Small intestine (tissue), 7 donors: ENCODE data around the gene RNF225. TPM values are rescaled to one million over a fixed set of nuclear protein-coding genes. Genes with fewer than 3 reads are reported as not detected.
A peak's percentile ranks its signal among the peaks of the same experiment; 100 is the strongest.

Experiments used
- DNase-seq, 2 donors: peaks; one replicate each; pipeline versions ENCODE4 v3.0.0 to v3.0.0-alpha.2; 2013
- FAIRE-seq: peaks from 2 replicates; lab custom pipeline; 2012; peaks lifted over from hg19 to GRCh38; lab: Jason Lieb, UNC
- H3K27ac ChIP-seq, 3 donors: one replicate each; pipeline ENCODE4 v1.5.1; 2013; ENCODE audit warnings: low read length in 2 of 3, mild to moderate bottlenecking in 2 of 3, control low read depth in 1 of 3, inconsistent platforms in 1 of 3, low read depth in 1 of 3, moderate library complexity in 1 of 3
- H3K27me3 ChIP-seq, 3 donors: one replicate each; pipeline ENCODE4 v1.6.1; 2013; ENCODE audit warnings: low read length in 3 of 3, inconsistent platforms in 1 of 3; ENCODE audit not compliant: control insufficient read depth in 3 of 3, insufficient read depth in 3 of 3
- H3K36me3 ChIP-seq, 3 donors: one replicate each; pipeline ENCODE4 v1.6.1; 2013; ENCODE audit warnings: low read length in 3 of 3, inconsistent platforms in 1 of 3, low read depth in 1 of 3, mild to moderate bottlenecking in 1 of 3, moderate library complexity in 1 of 3; ENCODE audit not compliant: control insufficient read depth in 3 of 3, insufficient read depth in 2 of 3
- H3K4me1 ChIP-seq, 3 donors: one replicate each; pipeline ENCODE4 v1.6.1; 2013; ENCODE audit warnings: low read length in 2 of 3, inconsistent platforms in 1 of 3, low read depth in 1 of 3, mild to moderate bottlenecking in 1 of 3, moderate library complexity in 1 of 3; ENCODE audit not compliant: control insufficient read depth in 3 of 3, insufficient read depth in 2 of 3
- H3K4me3 ChIP-seq, 3 donors: one replicate each; pipeline ENCODE4 v1.5.1; 2013; ENCODE audit warnings: low read length in 3 of 3, control low read depth in 1 of 3, inconsistent platforms in 1 of 3, low read depth in 1 of 3, mild to moderate bottlenecking in 1 of 3, moderate library complexity in 1 of 3
- H3K9me3 ChIP-seq, 2 donors: one replicate each; pipeline ENCODE4 v1.6.1; 2013; ENCODE audit warnings: low read depth in 1 of 2, low read length in 1 of 2; ENCODE audit not compliant: control insufficient read depth in 2 of 2, insufficient read depth in 1 of 2
- WGBS, 3 donors: extraction: QIAGEN DNeasy Blood & Tissue Kit; methylation state at CpG; one replicate each; pipeline ENCODE4 v1.1.7; 2013; 5-methylcytosine and 5-hydroxymethylcytosine counted together
- polyA plus RNA-seq, 4 donors: library from polyadenylated mRNA; stranded (reverse) in 3 of 4; unstranded in 1 of 4; fragments of 200-250 nt in 3 of 4; fragments of 120-200 nt in 1 of 4; gene quantifications; one replicate each; pipeline versions ENCODE4 v1.2.1 to v1.2.3, GENCODE V29; 2013
- donor health status: healthy with polysubstance abuse.
- donor health status: control.
- donor health status: control.
- donor health status: Bipolar disorder and iron deficiency.
- donor health status: healthy.

The RNF225 gene
- polyA plus RNA-seq, 4 donors: not detected

DNA sequence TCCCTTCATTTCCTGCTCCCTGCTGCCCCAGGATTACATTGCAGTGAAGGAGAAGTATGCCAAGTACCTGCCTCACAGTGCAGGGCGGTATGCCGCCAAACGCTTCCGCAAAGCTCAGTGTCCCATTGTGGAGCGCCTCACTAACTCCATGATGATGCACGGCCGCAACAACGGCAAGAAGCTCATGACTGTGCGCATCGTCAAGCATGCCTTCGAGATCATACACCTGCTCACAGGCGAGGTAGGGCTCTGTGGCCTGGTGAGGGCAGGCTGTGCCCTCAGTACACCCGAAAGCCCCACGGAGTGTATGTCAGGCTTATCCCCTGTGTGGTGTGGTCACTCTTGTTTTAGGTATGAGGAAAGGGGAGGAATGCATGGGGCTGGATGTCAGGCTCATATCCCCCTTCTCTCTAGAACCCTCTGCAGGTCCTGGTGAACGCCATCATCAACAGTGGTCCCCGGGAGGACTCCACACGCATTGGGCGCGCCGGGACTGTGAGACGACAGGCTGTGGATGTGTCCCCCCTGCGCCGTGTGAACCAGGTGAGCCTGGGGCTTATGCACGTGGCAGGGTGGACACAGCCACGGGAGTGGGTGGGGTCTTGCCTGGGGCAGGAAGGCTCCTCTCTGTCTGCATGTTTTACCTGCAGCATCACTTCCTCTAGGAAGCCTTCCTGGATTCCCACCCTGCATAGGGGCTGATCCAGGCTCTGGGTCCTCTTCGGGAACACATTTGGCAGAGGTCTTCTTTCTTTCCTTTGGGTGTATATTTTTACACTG, 2.3 kb upstream of the RNF225 start:
- 93 to 94% (median 93%) methylated on average over 25 to 26 of the region's 26 CpGs for WGBS, 3 donors
- no peak overlapping the region for H3K4me3 ChIP-seq
- H3K9me3 ChIP-seq: no peaks in the 10 kb centered on the region
- no peak for DNase-seq
- peaks cover 6 to 27% (median 12%) of the 10 kb centered on the region in 3 donors for H3K27me3 ChIP-seq
- peaks cover 9 to 55% (median 10%) of the 10 kb centered on the region in 3 donors for H3K36me3 ChIP-seq
- peaks cover under 1 to 6% (median 2%) of the 10 kb centered on the region in 3 donors for H3K4me1 ChIP-seq
- H3K27ac ChIP-seq: no peak overlapping the region
- FAIRE-seq: no peak

DNA sequence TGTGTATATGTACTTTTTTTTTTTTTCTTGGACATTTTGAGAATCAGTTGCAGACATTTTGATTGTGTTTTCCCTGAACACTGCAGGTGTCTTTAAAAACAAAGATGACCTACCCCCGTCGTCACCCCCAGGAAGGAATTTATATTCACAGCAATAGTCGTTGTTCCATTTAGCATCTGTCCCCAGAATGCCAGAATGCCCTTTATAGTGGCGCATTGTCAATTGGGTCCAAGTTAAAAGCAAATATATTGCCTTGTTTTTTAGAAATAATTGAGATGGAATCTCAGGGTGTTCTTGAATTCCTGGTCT, 1.8 kb upstream of the RNF225 start:
- Histone ChIP-seq H3K4me3 (no peak overlapping the region), H3K4me1 (peaks cover 0 to 4% (median 0%) of the 10 kb centered on the region in 3 donors), H3K36me3 (peaks cover 9 to 54% (median 10%) of the 10 kb centered on the region in 3 donors), H3K27me3 (peaks cover 9 to 30% (median 12%) of the 10 kb centered on the region in 3 donors), H3K9me3 (no peaks in the 10 kb centered on the region), H3K27ac (no peak overlapping the region)
- DNase-seq: no peak
- no peak for FAIRE-seq
- WGBS, 3 donors: 84 to 88% (median 86%) methylated on average over 4 of the region's 4 CpGs

GRCh38 chr19:58394821-58395219, 636 bp upstream of the RNF225 start:
- DNase-seq (no peak), FAIRE-seq (no peak)
- no peak overlapping the region for H3K4me3 ChIP-seq
- peaks cover 0 to 4% (median 0%) of the 10 kb centered on the region in 3 donors for H3K4me1 ChIP-seq
- H3K27ac ChIP-seq: no peak overlapping the region
- peaks cover 9 to 30% (median 12%) of the 10 kb centered on the region in 3 donors for H3K27me3 ChIP-seq
- no peaks in the 10 kb centered on the region for H3K9me3 ChIP-seq
- peaks cover 9 to 51% (median 10%) of the 10 kb centered on the region in 3 donors for H3K36me3 ChIP-seq
- 60 to 64% (median 62%) methylated on average over 3 of the region's 3 CpGs for WGBS, 3 donors

GRCh38 chr19:58395979-58396627, 647 bp downstream of the RNF225 start:
- Histone ChIP-seq H3K27me3 (peaks cover 9 to 30% (median 12%) of the 10 kb centered on the region in 3 donors), H3K36me3 (peaks cover 9 to 41% (median 10%) of the 10 kb centered on the region in 3 donors), H3K4me3 (peak overlapping the region in 1 of 3 donors; percentile 1), H3K4me1 (peaks cover 0 to 11% (median 2%) of the 10 kb centered on the region in 3 donors), H3K9me3 (no peaks in the 10 kb centered on the region), H3K27ac (no peak overlapping the region)
- DNase-seq: no peak
- 3 to 12% (median 4%) methylated on average over 16 to 75 of the region's 75 CpGs for WGBS, 3 donors
- FAIRE-seq: no peak

GRCh38 chr19:58396691-58397532, 1.5 kb downstream of the RNF225 start:
- Histone ChIP-seq H3K27ac (no peak overlapping the region), H3K9me3 (no peaks in the 10 kb centered on the region), H3K36me3 (peaks cover 9 to 33% (median 10%) of the 10 kb centered on the region in 3 donors), H3K27me3 (peaks cover 9 to 30% (median 12%) of the 10 kb centered on the region in 3 donors), H3K4me1 (peaks cover 0 to 13% (median 2%) of the 10 kb centered on the region in 3 donors), H3K4me3 (peak overlapping the region in 1 of 3 donors; percentile 1)
- FAIRE-seq (no peak), DNase-seq (no peak)
- 22 to 29% (median 28%) methylated on average over 48 to 58 of the region's 58 CpGs for WGBS, 3 donors

DNA sequence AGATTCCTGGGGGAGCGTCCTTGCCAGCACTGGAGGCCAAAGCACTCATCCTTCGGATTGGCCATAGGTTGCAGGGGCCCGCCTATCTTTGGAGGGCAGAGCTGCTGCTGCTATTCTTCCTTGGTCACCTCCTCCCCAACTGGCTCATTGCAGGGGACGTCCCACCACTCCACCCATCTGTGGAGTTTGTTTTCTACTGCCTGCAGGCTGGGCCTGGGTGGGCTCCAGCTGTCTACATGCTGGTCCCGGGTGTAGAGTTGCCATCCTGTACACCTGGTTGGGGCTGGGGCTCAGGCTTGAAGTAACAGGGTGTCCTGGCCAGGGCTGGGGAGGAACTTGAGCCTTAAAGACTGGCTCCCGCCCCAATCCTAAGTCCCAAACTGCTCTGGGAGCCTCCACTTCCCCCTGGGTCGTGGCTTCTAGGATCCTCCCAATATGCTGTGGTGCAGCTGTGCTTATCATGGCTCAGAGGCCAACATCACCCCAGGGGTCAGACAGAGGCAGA, 2.1 kb downstream of the RNF225 start:
- DNase-seq (no peak), FAIRE-seq (no peak)
- peaks cover 7 to 27% (median 9%) of the 10 kb centered on the region in 3 donors for H3K36me3 ChIP-seq
- 69 to 75% (median 69%) methylated on average over 7 of the region's 7 CpGs for WGBS, 3 donors
- peaks cover 0 to 18% (median 4%) of the 10 kb centered on the region in 3 donors for H3K4me1 ChIP-seq
- H3K4me3 ChIP-seq: no peak overlapping the region
- no peaks in the 10 kb centered on the region for H3K9me3 ChIP-seq
- H3K27ac ChIP-seq: no peak overlapping the region
- H3K27me3 ChIP-seq: peaks cover 9 to 30% (median 12%) of the 10 kb centered on the region in 3 donors

GRCh38 chr19:58398087-58398486, 2.6 kb downstream of the RNF225 start:
- H3K36me3 ChIP-seq: peaks cover 4 to 22% (median 9%) of the 10 kb centered on the region in 3 donors
- H3K4me3 ChIP-seq: no peak overlapping the region
- H3K27me3 ChIP-seq: peaks cover 9 to 30% (median 12%) of the 10 kb centered on the region in 3 donors
- DNase-seq: no peak
- no peak for FAIRE-seq
- WGBS, 3 donors: 63 to 79% (median 72%) methylated on average over 4 of the region's 4 CpGs
- H3K27ac ChIP-seq: no peak overlapping the region
- H3K4me1 ChIP-seq: peaks cover 0 to 18% (median 4%) of the 10 kb centered on the region in 3 donors
- no peaks in the 10 kb centered on the region for H3K9me3 ChIP-seq
